ENCODE results near the gene AK4. TPM values are rescaled to one million over a fixed set of nuclear protein-coding genes. Genes with fewer than 3 reads are reported as not detected.

The AK4 gene
- total and polyA plus RNA-seq, 7 donors: 9.7 to 74.1 (median 37.8) TPM

GRCh38 chr1:65180977-65181376 is 33.0 kb downstream of the AK4 start:
- H3K4me1 ChIP-seq: peaks cover 0 to 37% (median 18%) of the 10 kb centered on the region in 4 donors
- no peaks in the 10 kb centered on the region for H3K9me3 ChIP-seq
- no peaks in the 10 kb centered on the region for H3K27me3 ChIP-seq
- no peak overlapping the region for H3K4me3 ChIP-seq
- no peaks in the 10 kb centered on the region for H3K36me3 ChIP-seq
- no peak for DNase-seq
- intact Hi-C loops (cut with DNase I): no loop called here
- 81 to 86% methylated on average over 1 of the region's 1 CpG for WGBS, 2 donors
- H3K27ac ChIP-seq: no peak overlapping the region
- no peak for TF ChIP-seq POLR2AphosphoS5 (IDR thresholded peaks at IDR 0.05)
- TF ChIP-seq CTCF (IDR thresholded peaks at IDR 0.05): no peak
- TF ChIP-seq POLR2A (IDR thresholded peaks at IDR 0.05): no peak
- no peak for TF ChIP-seq EP300 (IDR thresholded peaks at IDR 0.05)

- intact Hi-C loops (cut with DNase I): no loop called here
- H3K27ac ChIP-seq: no peak overlapping the region
- H3K9me3 ChIP-seq: no peaks in the 10 kb centered on the region
- H3K27me3 ChIP-seq: no peaks in the 10 kb centered on the region
- no peak overlapping the region for H3K4me3 ChIP-seq
- peaks cover 0 to 21% (median 9%) of the 10 kb centered on the region in 4 donors for H3K4me1 ChIP-seq
- DNase-seq: no peak
- 21 to 44% methylated on average over 2 of the region's 2 CpGs for WGBS, 2 donors
- TF ChIP-seq CTCF (IDR thresholded peaks at IDR 0.05): no peak
- TF ChIP-seq POLR2AphosphoS5 (IDR thresholded peaks at IDR 0.05): no peak
- TF ChIP-seq POLR2A (IDR thresholded peaks at IDR 0.05): no peak
- H3K36me3 ChIP-seq: no peaks in the 10 kb centered on the region
Measured at GRCh38 chr1:65182658-65183268, 34.8 kb downstream of the AK4 start.

GRCh38 chr1:65189576-65190115 is 41.6 kb downstream of the AK4 start:
- intact Hi-C loops (cut with DNase I): no loop called here
- Histone ChIP-seq H3K9me3 (no peaks in the 10 kb centered on the region), H3K4me1 (peaks cover 0 to 10% (median 4%) of the 10 kb centered on the region in 4 donors), H3K4me3 (no peak overlapping the region), H3K27me3 (no peaks in the 10 kb centered on the region), H3K36me3 (peaks cover 0 to 36% (median 3%) of the 10 kb centered on the region in 4 donors), H3K27ac (no peak overlapping the region)
- 92% methylated on average over 2 of the region's 2 CpGs for WGBS, 2 donors
- TF ChIP-seq POLR2A (IDR thresholded peaks at IDR 0.05) (no peak), POLR2AphosphoS5 (IDR thresholded peaks at IDR 0.05) (no peak), EP300 (IDR thresholded peaks at IDR 0.05) (no peak), CTCF (IDR thresholded peaks at IDR 0.05) (no peak)
- DNase-seq: no peak

- DNase-seq: no peak
- Histone ChIP-seq H3K27me3 (no peaks in the 10 kb centered on the region), H3K36me3 (peaks cover 0 to 36% (median 3%) of the 10 kb centered on the region in 4 donors), H3K4me3 (no peak overlapping the region), H3K4me1 (peaks cover 0 to 10% (median 4%) of the 10 kb centered on the region in 4 donors), H3K27ac (no peak overlapping the region), H3K9me3 (no peaks in the 10 kb centered on the region)
- intact Hi-C loops (cut with DNase I): no loop called here
- TF ChIP-seq EP300 (IDR thresholded peaks at IDR 0.05): no peak
- WGBS, 2 donors: 62 to 87% methylated on average over 4 of the region's 4 CpGs
Measured at GRCh38 chr1:65190229-65190628, 42.2 kb downstream of the AK4 start.

GRCh38 chr1:65193129-65193695 is 45.2 kb downstream of the AK4 start:
- Histone ChIP-seq H3K4me1 (peaks cover 0 to 10% (median 4%) of the 10 kb centered on the region in 4 donors), H3K9me3 (no peaks in the 10 kb centered on the region), H3K4me3 (no peak overlapping the region), H3K27me3 (no peaks in the 10 kb centered on the region), H3K36me3 (peaks cover 0 to 42% (median 3%) of the 10 kb centered on the region in 4 donors), H3K27ac (no peak overlapping the region)
- no peak for DNase-seq
- WGBS, 2 donors: 90 to 94% methylated on average over 5 of the region's 5 CpGs
- TF ChIP-seq CTCF (IDR thresholded peaks at IDR 0.05) (no peak), EP300 (IDR thresholded peaks at IDR 0.05) (no peak), POLR2AphosphoS5 (IDR thresholded peaks at IDR 0.05) (no peak), POLR2A (IDR thresholded peaks at IDR 0.05) (no peak)
- intact Hi-C loops (cut with DNase I): no loop called here
